Embryonic facial prominence (tissue), 1 donor: ENCODE data around the gene RNF169.

ENCODE experiments used
- DNase-seq: peaks from one replicate; pipeline ENCODE4 v3.0.0-alpha.2; 2016; ENCODE audit errors: extremely low spot score

RNF169 gene, protein sequence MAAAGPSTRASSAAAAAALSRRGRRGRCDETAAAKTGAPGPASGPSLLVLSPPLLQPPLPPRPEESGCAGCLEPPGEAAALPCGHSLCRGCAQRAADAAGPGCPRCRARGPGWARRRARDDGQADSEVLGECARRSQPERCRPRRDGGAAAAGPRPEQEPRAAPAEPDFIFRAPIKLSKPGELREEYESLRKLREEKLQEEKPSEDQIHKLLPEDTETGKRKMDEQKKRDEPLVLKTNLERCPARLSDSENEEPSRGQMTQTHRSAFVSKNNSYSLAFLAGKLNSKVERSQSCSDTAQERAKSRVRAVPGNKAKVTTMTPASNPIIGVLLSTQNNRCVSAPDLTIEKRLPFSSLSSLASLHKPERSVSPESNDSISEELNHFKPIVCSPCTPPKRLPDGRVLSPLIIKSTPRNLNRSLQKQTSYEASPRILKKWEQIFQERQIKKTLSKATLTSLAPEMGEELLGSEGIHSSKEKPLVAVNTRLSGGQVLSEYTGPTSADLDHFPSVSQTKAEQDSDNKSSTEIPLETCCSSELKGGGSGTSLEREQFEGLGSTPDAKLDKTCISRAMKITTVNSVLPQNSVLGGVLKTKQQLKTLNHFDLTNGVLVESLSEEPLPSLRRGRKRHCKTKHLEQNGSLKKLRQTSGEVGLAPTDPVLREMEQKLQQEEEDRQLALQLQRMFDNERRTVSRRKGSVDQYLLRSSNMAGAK

DNA sequence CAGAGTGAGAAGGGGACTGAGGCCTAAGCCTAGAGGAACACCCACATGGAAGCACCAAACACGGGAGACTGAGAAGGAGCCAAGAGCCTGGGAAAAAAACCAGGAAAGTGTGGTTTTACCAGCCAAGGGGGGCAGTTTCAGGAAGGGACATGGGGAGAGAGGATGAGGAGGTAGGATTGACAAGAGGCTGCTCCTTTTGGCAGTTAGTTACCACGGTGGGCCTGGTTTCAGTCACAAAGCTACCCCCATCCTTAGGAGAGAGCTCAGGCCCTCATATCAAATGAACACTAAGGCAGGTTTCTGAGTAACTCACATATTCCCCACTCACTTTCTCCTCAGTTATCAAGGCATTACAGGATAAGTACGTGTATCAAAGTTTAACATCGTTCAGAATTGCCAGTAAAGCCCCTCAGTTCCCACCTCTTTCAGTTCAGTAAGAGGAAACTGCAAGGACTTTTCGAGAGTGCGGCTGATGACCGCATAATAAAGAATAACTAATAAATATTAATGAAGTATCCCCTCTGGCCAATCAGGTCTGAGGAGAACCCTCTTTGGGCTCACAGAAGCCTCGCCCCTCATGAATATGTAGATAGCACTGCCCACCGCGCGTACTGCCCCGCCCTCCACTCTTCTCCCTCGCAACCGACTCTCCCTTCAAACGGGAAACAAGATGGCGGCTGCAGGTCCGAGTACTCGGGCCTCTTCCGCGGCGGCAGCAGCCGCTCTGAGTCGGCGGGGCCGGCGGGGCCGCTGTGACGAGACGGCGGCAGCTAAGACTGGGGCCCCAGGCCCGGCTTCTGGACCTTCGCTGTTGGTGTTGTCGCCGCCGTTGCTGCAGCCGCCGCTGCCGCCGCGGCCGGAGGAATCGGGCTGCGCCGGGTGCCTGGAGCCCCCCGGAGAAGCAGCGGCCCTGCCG, at the start of gene RNF169:
Gene RNF169 (plus strand): TSS at position 639 of the 916 bp plus-strand sequence. CDS start 32 bp downstream, at position 671.
- DNase-seq: peak; percentile 97

DNA sequence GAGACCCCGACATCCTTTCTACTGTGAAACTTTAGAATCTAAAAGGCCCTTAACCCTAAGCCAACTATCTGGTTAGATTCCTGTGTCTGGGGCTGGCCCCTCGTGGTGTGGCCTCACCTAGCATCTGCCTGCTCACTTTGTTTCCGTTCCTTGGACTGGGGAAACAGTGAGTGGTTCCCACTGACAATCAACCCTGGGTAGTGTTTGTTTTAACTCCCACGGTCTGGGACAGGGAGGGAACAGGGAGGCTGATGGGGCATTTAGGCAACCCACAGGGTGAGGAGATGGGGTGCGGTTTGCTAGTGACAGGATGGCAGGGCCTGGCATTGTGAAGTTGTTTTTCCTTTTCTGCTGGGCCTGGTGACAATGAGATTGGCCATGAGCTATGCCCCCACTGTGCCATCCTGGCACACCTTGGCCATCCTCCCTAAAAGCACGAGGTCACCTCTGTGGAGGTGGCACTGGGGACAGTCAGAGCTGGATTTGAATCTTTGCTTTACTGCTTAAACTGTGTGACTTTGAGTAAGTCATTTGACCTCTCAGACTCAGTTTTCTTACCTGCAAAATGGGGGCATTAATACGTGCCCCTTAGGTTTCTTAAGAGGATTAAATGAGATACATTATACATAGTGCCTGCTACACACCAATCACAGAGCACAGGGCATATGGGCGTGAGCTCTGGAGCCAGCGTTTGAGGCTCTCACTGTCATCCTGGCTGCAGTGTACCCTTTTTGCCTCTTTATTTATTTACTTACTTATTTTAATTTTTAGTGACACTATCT, 48.8 kb upstream of the RNF169 start:
- no peak for DNase-seq

DNA sequence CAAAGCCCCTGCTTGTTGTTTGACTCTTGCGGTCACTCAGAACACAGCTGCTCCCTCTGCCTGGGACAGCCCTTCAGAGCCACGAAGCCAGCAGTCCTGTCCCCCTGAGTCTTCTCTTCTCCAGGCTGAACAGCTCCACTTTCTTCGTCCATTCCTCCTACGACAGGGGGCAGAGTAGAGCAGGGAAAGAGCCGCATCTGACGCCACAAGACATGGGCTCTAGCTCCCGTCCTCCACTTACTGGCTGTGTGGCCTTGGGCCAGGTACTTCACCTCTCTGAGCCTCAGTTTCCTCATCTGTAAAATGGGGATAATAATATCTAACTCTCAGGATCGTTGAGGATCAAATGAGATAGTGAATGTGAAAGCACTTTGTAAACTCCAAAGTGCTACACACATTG, 47.3 kb upstream of the RNF169 start:
- DNase-seq: no peak

DNA sequence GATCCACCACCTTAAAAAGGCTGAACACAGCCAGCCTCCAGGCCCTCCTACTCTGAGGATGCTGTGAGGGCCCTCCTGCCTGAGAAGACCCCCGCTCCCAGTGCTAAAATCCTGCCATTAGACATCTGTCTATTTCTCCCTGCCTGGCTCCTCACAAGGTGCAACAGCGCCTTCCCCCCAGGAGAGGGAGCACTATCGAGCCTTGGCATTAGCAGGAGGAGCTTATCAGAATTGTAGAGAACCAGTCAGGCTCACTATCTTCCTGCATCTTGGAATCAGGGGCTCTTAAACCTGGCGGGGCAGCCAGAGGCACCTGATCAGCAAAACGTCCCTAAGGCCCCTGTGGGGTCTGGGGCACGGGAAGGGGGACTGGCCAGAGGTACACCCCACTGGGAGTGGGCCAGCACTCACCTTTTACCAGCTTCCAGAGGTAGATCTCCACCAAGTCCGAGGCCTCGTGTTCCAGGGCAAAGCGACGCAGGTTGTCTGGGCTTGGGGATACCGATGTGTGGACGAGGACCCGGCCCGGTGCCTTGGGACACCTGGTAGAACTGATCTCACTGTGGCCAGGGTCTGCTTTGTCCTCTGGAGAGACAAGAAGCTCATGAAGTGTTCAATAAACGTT, 46.2 kb upstream of the RNF169 start:
- DNase-seq: no peak

DNA sequence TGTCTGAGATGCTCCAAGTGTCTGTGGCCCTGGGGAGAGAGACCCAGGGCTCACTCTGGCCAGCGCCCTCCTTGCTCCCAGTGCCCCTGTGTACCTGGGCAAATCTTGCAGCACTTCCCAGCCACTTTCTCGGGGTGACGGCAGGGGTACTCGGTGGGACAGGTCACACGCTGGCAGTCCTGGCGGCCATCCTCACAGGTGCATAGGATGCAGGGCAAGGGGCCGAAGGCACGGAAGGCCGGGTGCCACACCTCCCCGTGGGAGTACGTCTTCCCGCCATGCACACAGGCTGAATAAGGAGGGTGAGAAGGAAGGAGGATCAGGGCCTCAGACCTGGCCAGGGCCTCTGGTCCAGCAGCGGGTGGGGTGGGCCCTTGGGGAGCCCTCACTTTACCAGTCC, 45.4 kb upstream of the RNF169 start:
- DNase-seq: no peak

DNA sequence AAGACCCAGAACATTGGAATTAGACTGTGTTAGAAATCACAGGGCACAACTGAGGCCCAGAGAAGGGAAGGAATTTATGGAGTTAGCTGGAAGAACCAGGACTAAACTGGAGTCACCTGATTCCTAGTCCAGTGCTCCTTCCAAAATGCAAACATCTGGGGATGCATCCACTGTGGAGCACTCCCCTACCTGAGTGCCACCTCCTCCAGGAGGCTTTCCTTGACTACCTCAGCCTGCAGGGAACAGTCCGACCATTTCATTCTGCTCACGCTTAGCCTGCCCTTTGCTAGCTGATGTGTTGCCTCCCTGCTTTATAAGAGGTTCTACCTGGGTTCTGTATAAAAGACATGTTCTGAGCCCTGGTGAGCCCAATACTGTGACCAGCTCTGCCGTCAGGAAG, 41.5 kb upstream of the RNF169 start:
- DNase-seq: no peak

DNA sequence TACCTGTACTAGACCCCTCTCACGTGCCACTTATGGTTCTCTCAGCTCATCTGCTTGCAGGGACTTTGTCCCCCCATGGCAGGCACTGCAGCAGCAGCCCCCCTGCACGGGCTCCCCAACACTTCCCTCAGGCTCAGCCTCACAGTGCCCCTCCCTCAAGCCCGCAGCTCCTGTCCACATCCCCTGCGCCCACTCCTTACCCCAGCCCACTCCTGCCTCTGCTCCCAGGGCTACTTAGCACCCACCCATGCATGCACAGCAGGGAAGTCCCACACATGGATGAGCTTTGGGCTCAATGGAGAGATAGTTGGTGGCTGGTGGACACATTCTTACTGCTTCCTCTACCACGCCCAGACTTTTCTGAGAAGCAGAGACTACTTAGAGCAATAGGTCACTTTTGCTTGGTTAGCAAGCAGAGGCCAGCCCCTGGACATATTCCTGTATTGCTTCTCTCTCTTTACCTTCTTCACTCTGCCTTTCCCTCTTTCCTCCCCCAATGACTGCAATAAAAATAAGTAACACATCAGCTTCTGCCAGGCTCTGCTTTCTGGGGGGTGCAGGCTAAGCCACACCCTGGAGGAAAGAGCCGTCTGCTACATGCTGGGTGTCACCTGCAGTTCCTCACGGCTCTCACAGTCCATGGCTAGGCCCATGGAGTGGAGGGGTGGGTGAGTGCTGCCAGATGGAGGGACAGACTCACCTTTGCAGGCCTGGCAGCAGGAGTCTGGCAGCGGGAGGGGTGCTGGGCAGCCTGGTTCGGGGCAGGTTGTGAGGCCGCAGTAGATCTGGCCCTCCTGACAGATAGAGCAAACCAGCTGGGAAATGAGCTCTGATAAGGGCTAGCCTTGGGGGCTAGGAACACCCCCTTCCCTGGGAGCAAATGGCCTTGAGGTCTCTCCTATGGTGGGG, 40.8 kb upstream of the RNF169 start:
- DNase-seq: no peak

DNA sequence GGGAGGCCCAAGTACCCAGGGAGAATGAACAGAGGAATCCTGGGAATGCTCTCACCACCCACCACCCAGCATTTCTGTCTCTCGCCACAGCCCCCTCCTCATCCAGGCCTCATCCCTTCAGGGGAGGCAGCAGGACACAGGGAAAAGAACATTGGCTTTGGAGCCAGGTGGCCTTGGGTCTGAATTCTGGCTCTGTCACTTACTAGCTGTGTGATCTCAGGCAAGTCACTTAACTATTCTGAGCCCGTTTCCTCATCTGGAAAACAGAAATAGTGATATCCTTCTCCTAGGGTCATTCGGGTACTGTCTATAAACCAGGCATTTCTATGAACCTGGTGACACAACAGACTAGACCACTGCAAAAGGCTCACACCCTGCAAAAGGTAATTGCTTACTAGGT, 39.5 kb upstream of the RNF169 start:
- no peak for DNase-seq

DNA sequence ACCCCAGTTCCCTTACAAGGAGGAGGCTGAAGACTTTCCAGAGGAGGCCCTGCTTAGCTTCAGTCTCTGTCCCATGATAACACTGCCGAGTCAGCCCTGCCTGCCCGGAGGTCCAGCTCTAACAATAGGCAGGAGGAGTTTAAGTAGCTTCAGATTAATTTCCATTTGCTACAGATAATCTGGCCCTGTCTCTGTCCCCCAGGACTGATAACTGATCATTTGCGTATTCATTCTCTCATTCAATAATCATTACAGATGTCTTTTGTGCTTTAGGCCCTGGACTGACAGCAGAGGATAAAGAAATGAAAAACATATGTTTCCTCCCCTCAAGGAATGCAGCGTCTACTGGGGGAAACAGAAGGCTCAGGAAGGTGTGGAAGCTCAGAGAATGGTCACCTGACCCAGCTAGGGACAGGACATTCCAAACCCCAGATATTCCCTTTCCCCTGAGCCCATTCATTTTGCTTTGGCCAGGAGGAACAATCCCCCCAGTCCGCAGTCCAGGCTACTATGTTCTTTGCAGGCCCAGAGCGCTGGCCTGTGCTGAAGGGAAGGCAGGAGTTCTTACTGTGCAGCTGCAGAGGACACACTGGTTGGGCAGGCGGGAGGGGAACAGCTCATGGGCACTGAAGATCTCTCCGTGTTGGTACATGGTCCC, 38.2 kb upstream of the RNF169 start:
- DNase-seq: no peak

DNA sequence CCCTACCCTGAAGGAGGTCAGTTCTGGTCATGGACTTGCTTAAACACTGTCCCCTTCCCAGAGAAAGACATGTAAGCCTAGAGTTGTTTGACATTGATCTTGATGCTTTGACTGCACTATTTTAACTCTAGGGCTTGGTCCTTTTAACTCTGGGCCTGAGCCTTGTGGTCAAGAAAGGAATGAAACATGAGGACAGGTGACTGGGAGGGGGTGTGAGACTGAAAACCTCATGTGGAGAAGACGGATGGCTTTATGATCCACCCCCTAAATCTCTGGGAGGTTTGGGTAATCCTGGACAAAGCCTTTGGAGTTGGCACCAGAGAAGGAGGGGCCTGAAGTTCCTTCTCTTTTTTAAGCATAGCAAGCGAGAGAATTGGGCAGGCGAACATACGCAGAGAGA, 35.0 kb upstream of the RNF169 start:
- DNase-seq: no peak

DNA sequence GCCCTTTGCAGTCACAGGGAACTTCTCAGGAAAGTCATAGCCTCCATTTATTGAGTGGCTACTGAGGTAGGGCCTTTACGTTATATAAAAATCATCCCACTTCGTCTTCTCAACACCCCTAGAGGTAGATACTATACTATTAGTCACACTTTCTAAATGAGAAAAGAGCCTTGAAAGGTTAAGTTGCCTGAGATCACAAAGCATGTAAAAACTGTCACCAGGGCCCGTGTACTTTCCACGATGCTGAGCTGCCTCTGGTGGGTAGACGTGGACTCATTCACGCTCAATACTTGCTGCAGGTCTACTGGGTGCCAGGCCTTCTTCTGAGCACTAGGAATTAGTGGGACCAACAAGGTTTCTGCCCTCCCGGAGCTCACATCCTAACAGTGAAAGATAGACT, 33.7 kb upstream of the RNF169 start:
- DNase-seq: no peak

DNA sequence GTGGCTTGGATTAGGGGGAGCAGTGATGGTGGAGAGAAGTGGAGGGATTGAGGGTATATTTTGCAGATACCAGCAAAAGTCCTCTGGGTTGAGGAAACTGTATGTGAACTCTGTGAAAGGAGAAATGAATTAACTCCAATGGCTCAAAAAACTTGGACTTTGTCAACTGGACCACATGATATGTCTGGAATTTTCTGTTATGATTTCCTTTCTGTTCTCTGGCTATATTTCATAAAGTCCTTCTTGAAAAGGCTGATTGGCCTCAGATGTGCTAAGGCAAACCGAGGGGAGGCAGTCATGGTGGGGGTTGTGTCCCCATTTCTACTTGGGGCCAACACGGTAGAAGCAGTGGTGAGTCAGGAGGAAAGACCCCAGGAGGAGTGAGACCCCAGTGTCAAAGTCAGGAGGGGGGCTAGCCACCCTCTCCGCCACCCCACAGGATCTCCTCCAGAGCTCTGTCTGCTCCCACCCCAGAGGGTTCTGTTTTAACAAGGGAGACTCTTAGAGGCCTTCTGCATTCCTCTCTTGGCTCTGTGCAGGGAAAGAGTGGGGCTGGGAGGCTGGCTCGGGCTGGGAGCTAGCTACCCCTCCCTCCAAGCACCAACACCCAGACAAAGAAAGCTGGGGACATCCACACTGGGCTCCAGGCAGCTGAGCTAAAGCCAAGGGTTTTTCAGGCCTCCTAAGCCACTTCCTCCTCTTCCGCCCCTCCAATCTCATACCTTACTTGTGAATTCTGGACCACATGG, 31.3 kb upstream of the RNF169 start:
- no peak for DNase-seq

DNA sequence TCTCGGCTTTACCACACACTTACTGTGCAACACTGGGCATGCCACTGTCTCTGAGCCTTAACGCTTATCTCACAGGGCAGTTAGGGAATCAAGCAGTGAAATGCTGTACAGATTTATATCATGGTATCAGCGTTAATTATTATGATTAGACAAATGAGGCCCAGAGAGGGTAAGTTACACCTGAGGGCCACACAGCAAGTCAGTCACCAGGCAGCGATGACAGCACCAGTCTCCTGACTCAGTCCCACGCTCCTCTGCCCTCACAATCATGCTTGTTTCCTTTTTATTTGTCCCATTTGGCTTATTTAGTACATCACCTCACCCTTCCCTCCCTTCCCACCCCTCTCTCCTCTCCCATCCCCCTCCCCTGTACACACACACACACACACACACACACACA, 29.6 kb upstream of the RNF169 start:
- DNase-seq: no peak

DNA sequence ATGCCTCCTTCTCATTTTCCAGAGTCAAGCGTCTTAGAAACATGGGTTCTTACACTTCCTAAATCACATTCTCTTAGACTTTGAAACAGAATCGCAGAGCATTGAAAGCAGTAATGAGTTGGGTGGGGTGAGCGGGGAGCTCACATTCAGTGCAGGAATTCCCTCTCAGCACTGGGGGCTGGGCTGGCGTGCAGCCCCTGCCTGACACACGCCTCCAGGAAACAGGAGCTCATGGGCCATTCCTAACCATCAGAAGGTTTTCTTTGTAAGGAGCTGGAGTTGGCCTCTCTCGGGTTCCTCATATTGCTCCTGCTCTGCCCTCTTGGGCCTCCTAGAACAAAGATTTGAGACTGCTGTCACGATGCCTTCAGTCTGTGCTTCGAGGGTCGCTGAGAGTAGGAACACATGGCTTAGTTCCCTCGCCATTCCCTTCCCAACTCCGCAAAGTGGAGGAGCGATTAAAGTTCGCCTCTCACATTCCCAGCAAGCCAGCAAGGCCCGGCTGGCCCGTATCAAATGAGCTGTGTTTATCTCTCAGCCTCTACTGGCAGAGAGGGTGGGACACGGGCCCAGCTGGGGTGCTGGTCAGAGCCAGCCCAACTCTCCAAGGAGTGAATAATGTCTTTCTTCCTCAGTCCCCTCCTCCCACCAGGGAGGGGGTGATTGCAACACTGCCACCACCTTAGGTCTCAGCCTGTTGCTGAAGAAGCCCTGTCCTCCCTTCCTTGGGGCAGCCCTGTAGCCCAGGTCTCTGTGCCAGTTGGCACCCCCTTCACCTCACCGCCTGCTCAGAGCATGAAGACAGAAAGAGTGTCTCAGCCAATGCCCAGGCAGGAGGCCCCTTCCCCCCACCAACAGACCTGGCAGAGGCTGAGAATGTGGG, 27.8 kb upstream of the RNF169 start:
- no peak for DNase-seq

DNA sequence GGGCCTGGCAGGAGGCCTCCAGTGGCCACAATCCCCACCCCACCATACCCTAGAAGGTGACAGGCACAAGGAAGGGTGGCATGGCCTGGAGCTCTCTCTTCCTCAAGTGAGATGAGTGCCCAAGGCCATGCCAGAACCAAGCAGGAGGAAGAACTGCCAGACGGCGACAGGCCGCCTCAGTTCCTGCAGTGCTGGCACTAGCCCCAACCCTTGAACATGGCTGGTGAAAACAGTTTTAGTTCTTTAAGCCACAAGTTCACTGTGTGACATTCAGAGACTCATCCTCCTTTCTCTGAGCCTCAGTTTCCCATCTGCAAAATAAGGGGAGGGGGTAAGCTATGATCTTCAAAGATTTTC, 27.2 kb upstream of the RNF169 start:
- no peak for DNase-seq

DNA sequence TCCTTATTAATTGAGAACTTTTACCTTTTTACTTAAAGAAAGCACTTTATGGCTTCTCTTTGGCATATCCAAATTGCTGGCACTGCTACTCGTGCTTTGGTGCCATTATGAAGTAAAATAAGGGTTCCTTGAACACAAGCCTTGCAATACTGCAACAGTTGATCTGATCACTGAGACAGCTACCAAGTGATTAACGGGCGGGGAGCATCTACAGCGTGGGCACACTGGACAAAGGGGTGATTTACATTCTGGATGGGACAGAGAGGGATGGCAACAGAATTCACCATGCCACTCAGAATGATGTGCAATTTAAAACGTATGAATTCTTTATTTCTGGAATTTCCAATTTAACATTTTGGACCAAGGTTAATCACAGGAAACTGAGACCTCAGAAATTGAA, 25.1 kb upstream of the RNF169 start:
- DNase-seq: no peak

DNA sequence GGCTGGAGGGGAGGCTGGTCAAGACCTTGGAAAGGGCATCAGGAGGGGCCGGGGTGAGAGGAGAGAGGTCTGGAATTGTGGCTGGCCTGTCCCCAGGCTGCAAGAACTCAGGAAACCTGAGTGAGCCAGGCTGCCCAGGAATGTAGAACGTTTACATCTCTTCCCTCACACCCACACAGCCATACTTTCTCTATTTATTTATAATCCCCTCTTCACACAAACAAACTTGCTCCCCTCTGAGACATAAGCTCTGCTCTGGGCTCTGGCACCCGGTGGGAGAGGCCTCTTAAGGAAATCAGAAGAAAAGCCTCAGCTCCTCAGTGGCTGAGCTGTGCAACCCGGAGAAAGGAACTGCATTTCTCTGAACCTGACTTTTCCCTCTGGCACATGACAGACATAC, 22.9 kb upstream of the RNF169 start:
- DNase-seq: no peak
